GM21723 (cell line): ENCODE measurements around the gene GRIN1.

Source experiments
- ATAC-seq: cut with Tn5 transposase; IDR thresholded peaks from one replicate; pipeline ENCODE4 v1.9.1; 2021; ENCODE audit warnings: mild to moderate bottlenecking, moderate library complexity; ENCODE audit not compliant: unreplicated experiment

The GRIN1 gene

DNA sequence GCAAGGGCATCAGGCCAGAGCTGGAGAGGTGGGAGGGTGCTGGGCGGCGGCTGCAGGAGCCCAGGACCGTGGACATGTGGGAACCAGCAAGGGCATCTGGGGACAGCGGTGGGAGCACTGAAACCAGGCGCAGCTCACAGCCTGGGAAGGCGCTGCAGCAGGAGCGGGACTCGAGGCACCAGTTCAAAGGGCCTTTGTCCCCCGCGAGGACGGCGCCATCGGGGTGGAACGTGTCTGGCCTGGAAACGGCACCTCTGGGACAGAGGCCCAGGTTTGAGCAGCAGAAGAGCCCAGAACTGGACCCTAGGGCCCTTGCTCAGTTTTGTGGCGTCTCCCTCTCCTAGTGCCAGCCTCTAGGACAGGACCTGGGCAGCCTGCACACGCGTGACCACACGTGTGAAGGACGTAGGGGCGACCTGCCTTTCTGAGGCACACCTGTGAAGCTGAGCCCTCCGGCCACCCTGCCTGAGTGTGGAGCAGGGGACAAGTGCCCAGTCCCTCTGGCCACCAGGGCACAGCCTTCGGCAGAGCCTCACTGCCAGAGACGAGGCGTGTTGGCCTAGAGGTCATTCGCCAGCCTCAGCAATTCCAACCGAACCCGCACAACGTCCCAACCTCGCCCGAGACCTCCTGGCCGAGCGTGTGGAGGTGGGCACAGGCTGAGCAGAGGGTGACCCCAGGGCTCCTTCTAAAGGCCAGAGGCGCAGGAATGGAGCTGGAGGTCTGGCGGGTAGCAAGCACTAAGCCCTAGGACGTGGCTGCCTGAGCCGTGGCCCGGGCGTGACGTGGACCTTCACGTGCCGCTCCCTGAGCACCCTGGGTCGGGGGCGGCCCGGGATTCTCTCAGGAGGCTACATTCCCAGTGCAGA, 35.1 kb downstream of the GRIN1 start:
- no peak for ATAC-seq

DNA sequence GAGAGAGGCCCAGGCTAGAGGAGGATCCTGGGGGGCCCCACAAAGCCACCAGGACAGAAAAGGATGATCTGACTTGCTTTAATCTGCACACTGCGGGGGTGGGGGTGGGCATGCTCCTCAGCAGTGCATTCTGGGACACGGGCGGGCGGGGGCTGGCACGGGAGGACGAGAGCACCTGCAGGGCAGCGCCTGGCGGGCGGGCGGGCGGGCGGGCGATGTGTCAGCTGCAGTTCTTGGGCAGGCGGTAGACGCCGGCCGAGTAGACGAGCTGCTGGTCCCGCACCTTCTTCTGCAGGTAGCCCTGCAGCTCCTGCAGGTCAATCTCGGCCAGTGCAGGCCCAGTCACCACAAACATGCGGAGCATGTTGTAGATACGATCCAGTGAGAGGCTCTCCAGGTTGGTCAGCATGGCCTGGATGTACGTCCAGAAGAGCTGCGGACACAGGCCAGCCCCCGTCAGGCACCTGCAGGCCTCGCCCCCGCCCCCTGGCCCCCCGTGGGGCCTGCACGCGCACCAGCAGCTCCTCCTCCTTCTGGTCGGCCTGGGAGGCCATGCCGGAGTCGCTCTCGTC, 35.9 kb downstream of the GRIN1 start:
- ATAC-seq: no peak

DNA sequence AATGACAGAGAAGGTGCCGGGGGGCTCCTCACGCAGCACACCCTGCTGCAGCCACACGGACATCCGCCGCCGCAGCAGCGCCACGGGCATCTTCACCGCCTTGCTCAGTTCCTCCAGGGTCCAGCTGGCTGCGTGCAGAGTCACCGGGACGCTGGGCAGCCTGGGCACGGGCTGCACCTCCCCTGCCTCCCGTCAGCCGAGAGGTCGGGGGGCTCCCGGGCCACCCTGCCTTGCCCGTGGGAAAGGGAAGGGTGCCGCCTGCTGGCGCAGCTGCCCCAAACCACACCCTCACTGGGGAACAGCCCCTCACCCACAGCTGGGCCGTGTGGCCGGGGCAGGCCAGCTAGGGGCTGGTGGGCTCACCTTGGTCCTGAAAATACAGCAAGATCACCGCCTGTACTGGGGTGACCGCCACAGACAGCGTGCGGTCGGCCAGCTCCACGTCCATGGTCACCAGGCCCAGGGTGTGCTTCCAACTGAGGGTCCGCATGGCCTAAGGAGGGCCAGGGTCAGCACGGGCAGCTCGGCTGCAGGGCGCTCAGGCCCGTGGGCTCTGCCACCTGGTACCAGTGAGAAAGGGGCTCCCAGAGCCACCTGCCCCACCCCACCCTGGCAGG, 36.5 kb downstream of the GRIN1 start:
- ATAC-seq: no peak

DNA sequence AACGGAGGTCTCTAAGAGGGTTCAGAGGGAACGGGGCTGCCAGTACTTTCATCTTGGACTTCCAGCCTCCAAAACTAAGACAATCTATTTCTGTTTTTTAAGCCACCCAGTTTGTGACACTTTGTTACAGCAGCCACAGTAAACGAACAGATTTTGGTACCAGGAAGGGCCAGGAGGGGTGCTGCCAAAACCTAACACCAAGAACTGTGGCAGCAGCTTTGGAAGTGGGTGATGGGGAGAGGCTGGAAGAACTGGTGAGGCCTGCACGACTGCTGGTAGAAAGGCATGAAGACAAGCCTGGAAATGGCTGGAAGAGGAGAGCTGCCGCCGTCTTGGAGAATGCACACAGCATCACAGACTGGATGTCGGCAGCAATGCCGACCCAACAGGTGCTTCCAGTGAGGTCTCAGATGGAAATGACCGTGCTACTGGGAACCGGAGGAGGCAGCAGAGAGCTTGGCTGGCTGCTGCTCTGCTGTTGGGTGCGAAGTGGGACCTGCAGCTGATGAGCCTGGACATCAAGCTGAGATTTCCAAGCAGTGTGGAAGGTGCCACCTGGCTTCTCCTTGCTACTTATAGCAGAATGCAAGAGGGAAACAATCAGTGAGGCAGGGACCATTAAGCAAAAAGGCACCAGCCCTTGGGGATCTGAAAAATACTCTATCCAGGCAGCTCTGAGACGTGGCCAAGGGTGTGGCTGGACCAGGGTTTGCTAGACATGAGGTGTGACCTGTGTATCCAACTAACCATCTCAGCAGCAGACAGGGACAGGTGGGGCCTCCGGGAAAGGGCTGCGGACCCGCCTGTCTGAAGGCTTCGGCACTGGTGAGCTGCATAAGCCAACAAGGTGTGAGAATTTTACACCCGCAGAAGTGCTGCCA, 37.6 kb downstream of the GRIN1 start:
- no peak for ATAC-seq

DNA sequence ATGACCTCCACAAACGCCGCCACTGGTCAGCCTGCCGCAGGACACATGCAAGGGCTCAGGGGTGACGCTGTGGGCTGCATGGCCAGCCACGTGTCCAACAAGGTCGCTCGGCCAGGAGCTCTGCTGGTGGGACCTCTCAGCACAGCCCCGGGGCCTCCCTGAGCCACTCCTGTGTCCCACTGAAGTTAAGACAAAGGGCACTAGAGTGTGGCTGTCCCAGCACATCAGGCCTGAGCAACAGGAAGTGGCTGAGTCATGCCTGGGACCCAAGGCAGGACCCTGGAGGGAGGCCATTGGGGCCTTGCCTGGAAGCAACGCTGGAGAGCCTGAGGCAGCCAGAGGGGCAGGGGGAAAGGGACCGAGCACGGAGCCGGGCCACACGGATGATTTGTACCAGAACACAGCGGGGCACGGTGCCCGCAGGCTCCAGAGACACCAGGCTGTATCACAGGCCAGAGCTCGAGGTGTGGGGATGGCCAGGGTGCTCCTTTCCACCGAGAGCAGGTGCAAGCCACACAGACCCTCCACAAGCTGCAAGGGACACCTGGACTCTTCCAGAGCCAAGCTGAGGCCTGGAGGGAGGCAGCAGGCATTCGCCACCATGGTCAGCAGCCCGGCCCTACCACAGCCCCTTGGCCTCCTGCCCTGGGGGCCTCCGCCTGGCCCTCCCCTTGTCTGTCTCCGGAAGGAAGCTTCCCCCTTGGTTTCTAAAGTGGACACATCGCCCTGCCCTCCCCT, 39.4 kb downstream of the GRIN1 start:
- no peak for ATAC-seq

DNA sequence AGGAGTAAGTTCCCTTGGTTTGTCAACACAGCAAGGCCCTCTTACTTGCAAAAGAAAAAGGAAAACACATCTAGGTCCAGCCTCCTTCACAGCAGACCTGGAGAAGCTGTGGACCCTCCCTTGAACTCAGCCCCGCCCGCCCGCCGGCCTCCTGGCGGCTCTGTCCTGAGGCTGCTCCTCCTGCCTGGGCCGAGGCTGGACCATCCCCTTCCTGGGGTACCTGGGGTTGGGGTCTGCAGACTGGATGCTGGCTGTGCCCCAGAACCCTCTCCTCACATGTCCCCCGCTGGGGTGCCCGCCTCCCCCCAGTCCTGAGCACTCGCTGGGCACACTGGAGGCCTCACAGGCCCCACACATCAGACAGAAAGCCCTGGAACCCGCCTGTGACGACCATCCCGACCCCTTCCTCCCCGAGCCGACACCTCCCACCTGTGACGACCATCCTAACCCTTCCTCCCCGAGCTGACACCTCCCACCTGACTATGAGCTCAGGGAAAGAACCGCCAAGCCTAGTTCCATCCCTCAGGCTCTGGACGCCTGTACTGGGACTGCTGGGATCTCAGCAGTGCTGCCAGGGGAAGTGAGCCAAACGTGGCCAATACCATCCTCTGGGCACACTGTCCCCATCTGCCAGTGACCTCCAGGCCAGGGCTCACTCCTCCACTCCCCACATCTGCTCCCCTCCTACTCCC, 40.1 kb downstream of the GRIN1 start:
- no peak for ATAC-seq

DNA sequence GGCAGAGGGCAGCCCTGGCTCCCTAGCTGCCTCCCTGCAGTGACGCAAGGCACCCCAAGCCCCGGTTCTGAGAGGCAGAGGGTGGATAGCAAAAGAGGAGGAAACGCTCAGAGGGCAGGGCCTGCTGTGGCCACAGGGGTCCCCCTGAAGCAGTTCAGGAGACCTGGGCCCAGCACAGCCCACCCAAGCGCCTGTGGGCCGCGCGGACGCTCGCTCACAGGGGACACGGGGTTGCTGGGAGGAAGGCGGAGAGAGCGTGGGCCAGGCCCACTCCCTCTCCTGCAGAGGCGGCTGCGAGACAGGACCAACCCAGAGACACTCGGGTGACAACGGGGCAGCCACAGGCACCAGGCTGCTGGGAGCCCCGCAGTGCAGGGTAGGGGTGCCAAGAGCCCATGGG, 40.8 kb downstream of the GRIN1 start:
- no peak for ATAC-seq

DNA sequence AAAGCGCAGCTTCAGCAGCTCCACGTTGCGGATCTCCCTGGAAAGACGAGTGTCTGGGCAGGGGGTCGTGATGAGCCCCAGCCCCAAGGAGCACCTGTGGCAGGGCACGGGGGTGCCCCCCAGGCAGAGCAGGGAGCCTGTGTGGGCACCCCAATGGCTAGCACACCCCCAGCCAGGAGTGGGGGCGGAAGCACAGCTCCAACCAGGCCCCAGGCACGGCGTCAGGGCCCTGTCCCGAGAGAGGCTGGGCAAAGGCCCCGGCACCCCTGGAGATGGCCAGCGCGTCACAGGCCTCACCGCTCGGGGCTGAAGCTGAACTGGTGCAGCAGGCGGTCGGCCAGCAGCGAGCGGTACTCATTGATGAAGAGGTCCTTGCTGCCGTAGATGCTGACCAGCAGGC, 41.5 kb downstream of the GRIN1 start:
- no peak for ATAC-seq

DNA sequence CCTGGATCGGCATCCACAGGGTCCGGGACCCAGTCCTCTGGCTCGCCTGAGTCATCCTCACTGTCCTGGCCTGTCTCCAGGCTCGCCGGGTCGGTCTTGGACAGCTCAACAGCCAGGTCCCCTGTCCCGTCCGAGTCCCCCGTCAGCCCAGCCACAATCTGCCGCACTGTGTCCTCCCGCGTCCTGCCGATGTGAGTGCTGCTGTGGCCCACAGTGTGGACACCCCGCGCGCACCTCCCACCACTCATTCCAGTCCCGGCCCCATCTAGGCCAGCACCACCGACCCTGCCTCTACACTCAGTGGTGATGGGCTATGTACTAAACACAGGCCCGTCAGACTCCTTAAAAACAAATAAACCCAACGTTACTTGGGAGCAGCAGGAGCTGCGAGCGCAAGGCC, 42.7 kb downstream of the GRIN1 start:
- no peak for ATAC-seq

DNA sequence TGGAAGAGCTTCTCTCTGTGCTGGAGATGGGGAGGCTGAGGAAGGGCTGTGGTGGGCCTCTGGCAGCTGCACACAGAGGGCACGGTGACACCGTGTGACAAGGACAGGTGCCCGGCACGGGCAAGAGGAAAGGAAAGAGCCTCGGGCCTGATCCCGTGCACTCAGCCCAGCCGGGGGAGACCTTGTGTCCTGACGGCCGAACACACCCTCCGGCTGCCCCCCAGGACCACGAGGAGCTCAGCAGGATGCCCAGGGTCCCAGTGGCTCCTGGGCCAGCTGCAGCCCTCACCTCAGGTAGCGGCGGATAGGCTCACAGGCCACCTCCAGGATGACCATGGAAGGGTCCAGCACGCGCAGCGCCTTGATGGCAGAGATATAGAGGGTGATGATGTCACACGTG, 43.9 kb downstream of the GRIN1 start:
- ATAC-seq: no peak

DNA sequence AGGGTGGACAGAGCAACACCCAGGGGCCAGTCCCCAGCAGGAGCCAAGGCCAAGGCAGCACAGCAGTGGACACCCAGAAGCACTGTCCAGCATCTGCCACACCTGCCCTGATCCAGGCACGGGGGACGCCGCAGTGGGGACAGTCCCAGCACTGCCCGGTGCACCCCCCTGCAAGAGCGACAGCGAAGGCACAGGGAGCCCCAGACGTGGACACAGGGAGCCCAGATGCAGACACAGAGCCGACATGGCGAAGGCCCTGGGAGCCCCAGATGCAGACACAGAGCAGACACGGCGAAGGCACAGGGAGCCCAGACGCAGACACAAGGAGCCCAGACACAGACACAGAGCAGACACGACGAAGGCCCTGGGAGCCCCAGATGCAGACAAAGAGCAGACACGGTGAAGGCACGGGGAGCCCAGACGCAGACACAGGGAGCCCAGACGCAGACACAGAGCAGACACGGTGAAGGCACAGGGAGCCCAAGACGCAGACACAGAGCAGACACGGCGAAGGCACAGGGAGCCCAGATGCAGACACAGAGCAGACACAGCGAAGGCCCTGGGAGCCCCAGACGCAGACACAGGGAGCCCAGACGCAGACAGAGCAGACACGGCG, 45.1 kb downstream of the GRIN1 start:
- no peak for ATAC-seq

DNA sequence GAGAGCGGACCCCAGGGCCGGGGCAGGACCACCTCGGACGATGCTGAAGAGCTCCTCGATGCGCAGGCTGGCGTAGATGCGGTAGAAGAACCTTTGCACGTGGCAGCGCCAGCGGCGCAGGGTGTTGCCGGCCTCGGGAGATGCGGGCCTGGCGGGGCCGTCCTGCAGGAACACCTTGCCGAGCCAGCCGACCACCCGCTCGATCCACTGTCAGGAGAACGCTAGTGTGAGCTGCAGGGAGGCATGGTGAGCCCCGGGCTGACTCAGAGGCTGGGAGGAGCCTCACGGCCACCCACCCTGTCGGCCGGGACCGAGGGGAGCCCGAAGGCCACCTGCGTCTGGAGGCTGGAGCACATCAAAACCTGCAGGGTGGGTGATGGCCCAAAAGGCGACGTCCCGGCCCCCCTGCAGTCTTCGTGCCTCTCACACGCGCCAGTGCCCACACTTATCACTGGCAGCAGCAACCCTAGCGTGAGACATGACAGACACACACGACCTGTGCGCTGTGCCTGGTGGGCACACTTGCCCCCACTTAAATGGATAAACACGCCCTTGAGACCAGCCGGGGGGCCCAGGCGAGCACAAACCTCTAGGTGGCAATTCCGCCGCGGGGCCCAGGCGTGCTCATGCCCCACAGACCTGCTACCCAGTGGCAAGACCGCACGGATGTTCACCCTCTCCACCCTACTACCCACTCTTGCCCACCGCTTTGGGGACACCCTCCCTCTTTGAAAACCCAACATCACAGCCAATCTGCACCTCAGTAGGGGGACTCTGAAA, 46.1 kb downstream of the GRIN1 start:
- no peak for ATAC-seq

DNA sequence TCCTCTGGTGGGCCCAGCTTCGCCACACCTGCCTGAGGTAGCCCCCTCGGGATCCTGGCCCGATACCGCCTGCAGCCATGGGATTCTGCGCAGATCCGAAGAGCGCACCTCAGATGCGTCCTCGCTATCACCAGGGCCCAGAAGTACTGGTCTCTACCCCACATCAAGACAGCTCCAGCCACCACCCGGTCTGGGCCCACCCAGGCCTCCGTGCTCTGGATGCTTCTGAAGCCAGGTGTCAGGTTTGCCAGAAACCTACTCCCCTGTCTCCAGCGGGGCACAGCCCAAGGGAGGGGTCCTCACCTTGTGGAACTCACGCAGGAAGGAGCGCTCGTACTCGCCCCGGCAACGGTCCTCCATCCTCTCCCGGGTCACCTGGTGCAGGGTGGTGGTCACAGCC, 47.0 kb downstream of the GRIN1 start:
- no peak for ATAC-seq

DNA sequence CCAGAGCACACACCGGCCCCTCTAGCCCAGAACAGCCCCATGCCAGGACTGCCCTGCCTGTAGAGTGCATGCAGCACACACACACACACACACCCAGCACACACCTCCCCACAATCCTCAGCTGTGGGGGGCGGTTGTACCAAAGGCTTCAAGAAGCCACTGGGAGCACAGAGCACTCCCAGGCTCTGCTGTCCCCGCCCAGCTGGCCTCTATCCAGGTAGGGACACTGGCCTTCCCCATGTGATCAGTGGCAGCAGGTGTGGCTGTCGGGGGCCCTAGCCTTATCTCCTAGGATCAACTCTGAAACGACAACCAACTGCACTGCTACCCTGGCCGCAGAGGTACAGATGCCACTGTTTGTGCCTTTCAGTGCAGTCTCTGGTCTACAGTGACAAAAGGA, 47.4 kb downstream of the GRIN1 start:
- ATAC-seq: no peak

DNA sequence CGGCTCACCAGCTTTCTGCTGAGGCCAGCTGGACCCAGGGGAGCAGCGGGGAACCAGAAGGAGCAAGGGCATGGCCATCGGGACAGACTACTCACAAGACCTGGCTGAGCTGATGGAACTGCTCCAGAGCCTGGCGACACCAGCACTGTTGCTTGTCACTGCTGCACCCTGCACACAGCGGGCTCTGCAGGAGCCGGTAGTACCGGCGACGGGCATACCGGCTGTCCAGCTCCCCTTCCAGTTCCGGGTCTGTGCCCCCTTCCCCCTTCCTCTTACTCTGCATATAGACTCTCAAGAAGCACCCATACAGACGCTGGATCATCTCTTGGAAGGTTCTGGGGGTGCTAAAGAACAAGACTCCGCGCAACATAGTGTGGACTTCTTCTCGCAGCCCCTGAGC, 48.4 kb downstream of the GRIN1 start:
- ATAC-seq: no peak

DNA sequence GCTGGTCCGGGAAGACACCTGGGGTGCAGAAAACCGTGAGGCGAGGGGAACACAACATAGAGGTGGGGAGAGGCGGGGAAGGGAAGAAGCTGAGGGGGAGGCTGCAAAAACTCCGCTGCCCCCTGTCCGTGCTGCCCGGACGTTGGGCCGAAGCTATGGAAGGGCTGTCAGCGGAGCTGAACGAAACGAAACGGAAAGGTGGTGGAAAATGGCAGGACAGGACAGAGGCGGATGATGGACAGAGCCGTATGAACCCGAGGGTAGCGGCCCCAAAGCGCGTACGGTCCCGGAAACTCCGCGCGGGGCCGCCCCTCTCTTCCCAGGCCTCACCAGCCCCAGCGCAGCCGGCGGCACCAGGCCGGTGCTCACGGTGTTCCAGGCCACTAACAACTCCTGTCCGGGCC, 49.1 kb downstream of the GRIN1 start:
- ATAC-seq: no peak

DNA sequence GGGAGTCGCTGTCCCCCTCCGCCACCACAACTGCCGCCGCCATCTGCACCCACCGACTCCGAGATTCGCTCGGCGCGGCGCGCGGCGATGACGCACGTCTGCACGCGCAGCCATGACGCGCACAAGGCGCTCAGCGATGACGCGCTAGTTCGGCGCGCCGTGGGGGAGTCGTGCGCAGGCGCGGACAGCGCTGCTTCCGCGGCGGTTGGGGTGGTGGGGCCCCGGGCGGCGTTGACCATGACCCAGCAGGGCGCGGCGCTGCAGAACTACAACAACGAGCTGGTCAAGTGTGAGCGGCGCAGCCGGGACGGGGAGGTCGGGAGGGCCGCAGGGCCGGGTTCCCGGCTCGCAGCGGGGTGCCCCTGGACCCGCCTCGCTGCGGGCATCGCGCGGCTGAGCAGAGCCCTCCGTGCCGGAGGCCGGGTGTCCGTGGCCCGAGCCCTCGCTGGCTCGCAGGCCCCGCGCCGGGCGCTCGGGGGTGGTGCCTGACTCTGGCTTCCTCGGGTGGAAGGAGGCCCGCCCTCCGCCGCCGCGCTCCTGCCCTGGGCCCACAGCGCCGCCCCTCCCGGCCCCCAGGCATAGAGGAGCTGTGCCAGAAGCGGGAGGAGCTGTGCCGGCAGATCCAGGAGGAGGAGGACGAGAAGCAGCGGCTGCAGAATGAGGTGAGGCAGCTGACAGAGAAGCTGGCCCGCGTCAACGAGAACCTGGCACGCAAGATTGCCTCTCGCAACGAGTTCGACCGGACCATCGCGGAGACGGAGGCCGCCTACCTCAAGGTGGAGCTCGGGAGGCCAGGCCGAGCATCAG, 49.7 kb downstream of the GRIN1 start, which contains the start of the genes ANAPC2 and SSNA1:
Gene ANAPC2 (minus strand): TSS at position 71 of the 807 bp plus-strand sequence. CDS start 28 bp downstream, at position 43.
Gene SSNA1 (plus strand): TSS at position 187 of the 807 bp plus-strand sequence. CDS start 51 bp downstream, at position 238.
- ATAC-seq: peak; percentile 72
